Upper lobe of left lung (tissue), 6 donors: ENCODE measurements around the gene EXTL1. TPM values are rescaled to one million over a fixed set of nuclear protein-coding genes. Genes with fewer than 3 reads are reported as not detected.

ENCODE experiments used
- ATAC-seq, 2 donors: fragments of 200-7000 bp; cut with Tn5 transposase; one replicate each; pipeline ENCODE4 v1.9.1; 2022; ENCODE audit warnings: mild to moderate bottlenecking in 2 of 2, moderate library complexity in 2 of 2; ENCODE audit not compliant: low FRiP score in 2 of 2
- DNase-seq, 2 donors: peaks; one replicate each; pipeline ENCODE4 v3.0.0-alpha.2; 2019 to 2020
- H3K27ac ChIP-seq, 4 donors: fragments of 200-600 bp; sonication (generic); one replicate each; pipeline ENCODE4 v1.5.1; 2016 to 2019
- H3K27me3 ChIP-seq, 4 donors: fragments of 200-600 bp; sonication (generic); one replicate each; pipeline ENCODE4 v1.5.1; 2017 to 2019
- H3K36me3 ChIP-seq, 4 donors: fragments of 200-600 bp; sonication (generic); one replicate each; pipeline ENCODE4 v1.5.1; 2016 to 2019
- H3K4me1 ChIP-seq, 4 donors: fragments of 200-600 bp; sonication (generic); one replicate each; pipeline ENCODE4 v1.5.1; 2018 to 2019
- H3K4me3 ChIP-seq, 4 donors: fragments of 200-600 bp; sonication (generic); one replicate each; pipeline ENCODE4 v1.5.1; 2017 to 2019; ENCODE audit warnings: mild to moderate bottlenecking in 2 of 4, moderate library complexity in 1 of 4
- H3K9me3 ChIP-seq, 4 donors: fragments of 200-600 bp; sonication (generic); one replicate each; pipeline ENCODE4 v1.5.1; 2018 to 2019
- EP300 ChIP-seq, 4 donors: sonication (generic); formaldehyde crosslinking; IDR thresholded peaks; one replicate each; pipeline ENCODE4 v1.5.1; 2017; ENCODE audit warnings: antibody characterized with exemption in 4 of 4, control low read depth in 2 of 4
- POLR2A ChIP-seq, 4 donors: fragments of 450-650 bp; IDR thresholded peaks; one replicate each; pipeline ENCODE4 v1.5.1; 2016 to 2017; ENCODE audit warnings: antibody characterized with exemption in 4 of 4, mild to moderate bottlenecking in 2 of 4
- POLR2AphosphoS5 ChIP-seq, 2 donors: sonication (generic); formaldehyde crosslinking; IDR thresholded peaks; one replicate each; pipeline ENCODE4 v1.5.1; 2017; ENCODE audit warnings: antibody characterized with exemption in 2 of 2
- WGBS, 2 donors: methylation state at CpG; one replicate each; pipeline ENCODE4 v1.1.5; 2017 to 2018; 5-methylcytosine and 5-hydroxymethylcytosine counted together
- total RNA-seq, 6 donors: library from RNA; depleted of rRNA in 4 of 6; stranded (reverse); fragments of >200 nt in 4 of 6; gene quantifications; one replicate each; pipeline versions ENCODE4 v1.1.0 to v1.2.1, GENCODE V29; 2016 to 2021
- TF ChIP-seq, protein P1 (sequence below), 6 experiments: fragments of 450-650 bp in 4 of 6; fragments of 200-600 bp in 2 of 6; sonication (generic) in 2 of 6; IDR thresholded peaks; one replicate each; pipeline ENCODE4 v1.5.1; 2016 to 2019; ENCODE audit warnings: antibody characterized with exemption in 6 of 6
- donor health status: DM: no; HTN: no; CAD: no; lungs with moderate emphysema.
- donor health status: DM: no; HTN: yes; CAD: no; lungs with severe emphysema.

EXTL1 gene
- total RNA-seq, 6 donors from 2014 or later, result under 0.01 to 0.24 (median 0.20) TPM; not detected in 3

DNA sequence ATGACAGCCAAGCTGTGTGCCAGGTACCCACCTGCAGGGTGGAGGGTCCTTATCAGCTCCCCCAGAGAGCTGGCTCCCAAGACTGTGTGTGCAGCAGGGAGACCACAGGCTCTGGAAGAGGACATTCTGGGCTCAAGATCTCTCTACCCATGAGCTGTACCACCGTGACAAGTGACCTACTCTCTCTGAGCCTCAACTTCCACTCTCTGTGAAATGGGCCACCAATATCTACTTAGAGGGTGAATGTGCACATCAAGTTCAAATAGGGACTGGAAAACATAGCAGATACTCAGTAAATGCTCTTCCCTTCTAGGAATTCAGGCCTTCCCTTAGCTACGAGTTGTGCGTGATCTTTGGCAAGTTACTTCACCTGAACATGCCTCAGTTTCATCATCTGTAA, 22.8 kb downstream of the EXTL1 start:
- peaks cover 2 to 37% (median 17%) of the 10 kb centered on the region in 4 donors for H3K27me3 ChIP-seq
- ATAC-seq (no peak), DNase-seq (no peak)
- H3K27ac ChIP-seq, result no peak overlapping the region
- H3K4me1 ChIP-seq, result peaks cover 8 to 18% (median 12%) of the 10 kb centered on the region in 4 donors
- TF ChIP-seq POLR2AphosphoS5 (IDR thresholded peaks at IDR 0.05) (no peak), POLR2A (IDR thresholded peaks at IDR 0.05) (no peak), EP300 (IDR thresholded peaks at IDR 0.05) (no peak)
- TF ChIP-seq, protein P1, sequence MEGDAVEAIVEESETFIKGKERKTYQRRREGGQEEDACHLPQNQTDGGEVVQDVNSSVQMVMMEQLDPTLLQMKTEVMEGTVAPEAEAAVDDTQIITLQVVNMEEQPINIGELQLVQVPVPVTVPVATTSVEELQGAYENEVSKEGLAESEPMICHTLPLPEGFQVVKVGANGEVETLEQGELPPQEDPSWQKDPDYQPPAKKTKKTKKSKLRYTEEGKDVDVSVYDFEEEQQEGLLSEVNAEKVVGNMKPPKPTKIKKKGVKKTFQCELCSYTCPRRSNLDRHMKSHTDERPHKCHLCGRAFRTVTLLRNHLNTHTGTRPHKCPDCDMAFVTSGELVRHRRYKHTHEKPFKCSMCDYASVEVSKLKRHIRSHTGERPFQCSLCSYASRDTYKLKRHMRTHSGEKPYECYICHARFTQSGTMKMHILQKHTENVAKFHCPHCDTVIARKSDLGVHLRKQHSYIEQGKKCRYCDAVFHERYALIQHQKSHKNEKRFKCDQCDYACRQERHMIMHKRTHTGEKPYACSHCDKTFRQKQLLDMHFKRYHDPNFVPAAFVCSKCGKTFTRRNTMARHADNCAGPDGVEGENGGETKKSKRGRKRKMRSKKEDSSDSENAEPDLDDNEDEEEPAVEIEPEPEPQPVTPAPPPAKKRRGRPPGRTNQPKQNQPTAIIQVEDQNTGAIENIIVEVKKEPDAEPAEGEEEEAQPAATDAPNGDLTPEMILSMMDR (IDR thresholded peaks at IDR 0.05), result no peak
- H3K9me3 ChIP-seq, result no peaks in the 10 kb centered on the region
- WGBS, 2 donors, result 90 to 93% methylated on average over 3 of the region's 3 CpGs
- no peaks in the 10 kb centered on the region for H3K36me3 ChIP-seq
- no peak overlapping the region for H3K4me3 ChIP-seq

DNA sequence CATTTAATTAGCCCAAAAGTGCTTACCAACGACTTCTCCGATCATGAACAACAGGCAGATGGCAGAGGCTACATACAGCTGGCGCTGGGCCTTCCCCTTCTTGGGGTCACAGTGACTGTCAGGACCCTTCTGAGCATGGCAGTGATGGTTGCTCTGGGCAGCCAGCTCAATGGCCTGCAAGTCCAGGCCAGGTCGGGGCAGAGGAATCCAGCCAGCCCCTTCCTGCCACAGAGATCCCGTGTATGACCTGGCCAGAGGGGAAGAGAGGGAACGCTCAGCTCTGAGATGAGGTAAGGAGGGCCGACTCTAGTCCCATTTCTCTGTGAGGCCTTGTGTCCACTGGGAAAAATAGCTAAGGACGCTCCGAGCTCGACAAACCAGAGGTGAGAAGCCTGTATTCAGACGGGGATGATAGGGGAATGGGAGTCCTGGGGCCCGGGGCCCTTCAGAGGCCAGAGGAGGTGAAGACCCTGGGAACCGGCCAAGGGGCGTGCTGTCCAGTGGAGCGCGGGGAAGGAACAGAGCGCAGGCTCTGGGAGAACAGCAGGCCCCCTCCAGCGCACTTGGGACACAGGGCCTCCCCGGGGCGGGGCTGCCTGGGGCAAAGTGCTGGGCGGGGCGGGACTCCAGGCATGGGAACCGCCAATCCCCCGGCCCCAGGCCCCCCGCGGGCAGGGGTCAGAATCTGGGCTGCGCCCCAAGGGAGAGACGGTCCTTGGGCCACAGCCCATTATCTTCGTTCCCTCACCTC, 23.6 kb downstream of the EXTL1 start:
- H3K9me3 ChIP-seq, result no peaks in the 10 kb centered on the region
- H3K27me3 ChIP-seq, result peaks cover 2 to 37% (median 17%) of the 10 kb centered on the region in 4 donors
- DNase-seq, result peak in 1 of 2 donors; percentile 79
- no peak for ATAC-seq
- no peaks in the 10 kb centered on the region for H3K36me3 ChIP-seq
- WGBS, 2 donors, result 46 to 63% methylated on average over 16 to 19 of the region's 29 CpGs
- no peak overlapping the region for H3K27ac ChIP-seq
- H3K4me3 ChIP-seq, result peak overlapping the region in 1 of 4 donors; percentile 24
- no peak for TF ChIP-seq POLR2AphosphoS5 (IDR thresholded peaks at IDR 0.05)
- TF ChIP-seq, protein P1 (IDR thresholded peaks at IDR 0.05), result no peak
- no peak for TF ChIP-seq POLR2A (IDR thresholded peaks at IDR 0.05)
- TF ChIP-seq EP300 (IDR thresholded peaks at IDR 0.05), result no peak
- H3K4me1 ChIP-seq, result peaks cover 8 to 18% (median 12%) of the 10 kb centered on the region in 4 donors

DNA sequence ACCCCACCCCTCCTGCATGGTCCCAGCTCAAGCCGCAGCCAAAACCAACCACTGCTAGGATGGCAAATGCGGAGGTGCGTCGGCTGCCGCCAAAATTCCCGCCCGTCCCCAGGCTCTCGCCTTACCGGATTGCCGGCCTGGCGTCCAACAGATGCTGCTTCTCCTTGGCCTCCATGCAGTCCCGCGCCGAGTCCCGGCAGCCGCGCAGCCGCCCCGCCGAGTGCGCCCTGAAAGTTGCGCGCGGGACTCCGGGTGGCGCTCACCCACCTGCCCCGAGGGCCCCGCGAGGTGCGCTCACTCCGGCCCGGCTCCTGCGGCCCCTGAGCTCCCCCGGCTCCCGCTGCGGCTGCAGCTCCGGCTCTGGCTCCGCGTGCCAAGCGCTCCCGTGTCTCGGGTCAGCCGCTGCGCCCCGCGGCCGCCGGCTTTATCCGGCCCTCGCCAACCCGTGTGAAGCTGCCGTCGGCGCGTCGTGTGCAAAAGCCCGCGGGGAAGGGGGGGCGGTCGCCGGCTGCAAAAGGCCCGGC, 24.2 kb downstream of the EXTL1 start, which contains the start of gene SLC30A2:
TSS of gene SLC30A2 (minus strand) at position 397 of the 524 bp plus-strand sequence. CDS start at position 175, 222 bp downstream.
- Histone ChIP-seq H3K27ac (no peak within 1 kb of the TSS), H3K4me3 (peak within 1 kb of the TSS in 3 of 4 donors; percentile 3 to 24 (median 13))

DNA sequence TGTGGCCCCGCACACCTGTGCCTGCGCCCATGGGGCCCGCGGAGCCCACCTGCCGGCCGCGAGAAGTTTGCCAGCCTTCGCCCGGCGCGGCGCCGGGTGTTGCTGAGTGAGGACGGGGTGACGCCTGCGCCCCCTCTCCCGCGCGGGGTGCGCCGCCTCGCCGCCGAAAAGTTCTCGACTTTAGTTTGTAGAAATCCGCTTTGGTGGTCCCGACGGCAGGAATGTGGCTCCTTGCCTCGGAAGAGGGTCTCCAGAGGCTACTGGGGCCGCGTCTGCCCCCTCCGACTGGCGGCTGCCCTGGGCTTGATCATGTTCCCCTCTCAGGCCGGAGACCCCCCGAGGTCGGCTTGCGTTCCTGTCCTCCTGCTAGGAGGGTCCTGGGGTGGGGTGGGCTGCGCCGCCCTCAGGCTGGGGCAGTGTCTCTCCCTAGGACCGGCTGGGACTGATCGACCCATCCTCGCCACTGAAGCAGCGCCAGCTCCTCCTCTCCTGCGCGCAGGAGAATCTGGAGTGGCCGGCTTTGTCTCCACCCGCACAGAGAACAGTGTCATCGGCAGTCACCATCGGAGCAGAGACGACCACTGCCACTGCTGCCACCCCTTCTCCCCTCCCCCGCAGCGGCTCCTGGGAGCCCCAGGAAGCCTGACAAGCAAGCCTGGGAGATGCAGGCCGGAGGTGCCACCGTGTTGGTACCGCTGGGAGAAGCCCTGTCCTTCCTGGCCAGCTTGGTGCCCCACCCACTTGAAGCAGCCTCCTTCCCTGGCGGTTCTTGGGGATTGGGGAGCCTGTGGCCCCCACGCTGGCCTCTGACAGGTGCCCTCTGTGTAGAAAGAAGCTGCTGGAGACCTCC, 24.9 kb downstream of the EXTL1 start:
- H3K27ac ChIP-seq, result no peak overlapping the region
- 12 to 13% methylated on average over 16 to 19 of the region's 57 CpGs for WGBS, 2 donors
- H3K27me3 ChIP-seq, result peaks cover 2 to 37% (median 17%) of the 10 kb centered on the region in 4 donors
- DNase-seq (no peak), ATAC-seq (peak in 1 of 2 donors; percentile 21)
- peaks cover 8 to 18% (median 12%) of the 10 kb centered on the region in 4 donors for H3K4me1 ChIP-seq
- TF ChIP-seq POLR2A (IDR thresholded peaks at IDR 0.05) (no peak), POLR2AphosphoS5 (IDR thresholded peaks at IDR 0.05) (no peak), EP300 (IDR thresholded peaks at IDR 0.05) (no peak)
- TF ChIP-seq, protein P1 (IDR thresholded peaks at IDR 0.05), result no peak
- H3K36me3 ChIP-seq, result no peaks in the 10 kb centered on the region
- H3K4me3 ChIP-seq, result peak overlapping the region in 3 of 4 donors; percentile 3 to 24 (median 13)
- no peaks in the 10 kb centered on the region for H3K9me3 ChIP-seq

More for the DNA sequence above, 24.2 kb downstream of the EXTL1 start, which contains the start of gene SLC30A2:
- DNase-seq (peak in 1 of 2 donors; percentile 84), ATAC-seq (no peak)
- Histone ChIP-seq H3K36me3 (no peaks in the 10 kb centered on the region), H3K9me3 (no peaks in the 10 kb centered on the region), H3K27me3 (peaks cover 2 to 37% (median 17%) of the 10 kb centered on the region in 4 donors), H3K4me1 (peaks cover 8 to 18% (median 12%) of the 10 kb centered on the region in 4 donors)
- WGBS, 2 donors, result 1 to 2% methylated on average over 10 to 57 of the region's 62 CpGs
- TF ChIP-seq POLR2A (IDR thresholded peaks at IDR 0.05), result no peak
- TF ChIP-seq, protein P1 (IDR thresholded peaks at IDR 0.05), result no peak
